NCI-H526 treated with DMSO at 0.1 percent for 48 hours (cell line): ENCODE results near the gene OLA1.

ENCODE experiments used
- DNase-seq: peaks from one replicate; lab custom pipeline; 2025; lab: John Stamatoyannopoulos, UW

The OLA1 gene

DNA sequence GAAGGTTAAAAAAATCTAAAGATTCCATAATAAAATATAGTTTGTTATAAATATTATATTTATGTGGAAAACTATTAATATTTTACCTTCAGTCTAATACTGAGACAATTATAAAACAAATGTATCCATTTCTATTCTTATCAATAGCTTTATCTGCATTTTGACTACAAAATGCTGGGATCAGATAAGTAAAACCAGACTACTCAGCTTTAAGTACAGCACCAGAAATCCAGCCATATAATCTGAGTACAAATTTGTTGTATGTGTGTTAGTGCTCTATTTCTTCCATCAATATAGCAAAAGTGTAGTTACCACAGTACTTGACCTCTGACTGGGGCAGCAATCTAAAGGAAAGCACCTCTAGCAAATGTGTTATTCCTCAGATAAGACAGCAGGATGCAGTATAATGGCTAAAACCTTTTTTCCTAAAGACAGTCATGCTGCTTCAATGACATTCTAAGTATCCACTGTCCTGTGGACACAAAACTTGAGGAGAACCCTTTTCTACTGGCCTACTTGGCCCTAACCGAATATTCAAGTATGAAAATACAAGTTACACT lies 68.1 kb downstream of the OLA1 start:
- no peak for DNase-seq

DNA sequence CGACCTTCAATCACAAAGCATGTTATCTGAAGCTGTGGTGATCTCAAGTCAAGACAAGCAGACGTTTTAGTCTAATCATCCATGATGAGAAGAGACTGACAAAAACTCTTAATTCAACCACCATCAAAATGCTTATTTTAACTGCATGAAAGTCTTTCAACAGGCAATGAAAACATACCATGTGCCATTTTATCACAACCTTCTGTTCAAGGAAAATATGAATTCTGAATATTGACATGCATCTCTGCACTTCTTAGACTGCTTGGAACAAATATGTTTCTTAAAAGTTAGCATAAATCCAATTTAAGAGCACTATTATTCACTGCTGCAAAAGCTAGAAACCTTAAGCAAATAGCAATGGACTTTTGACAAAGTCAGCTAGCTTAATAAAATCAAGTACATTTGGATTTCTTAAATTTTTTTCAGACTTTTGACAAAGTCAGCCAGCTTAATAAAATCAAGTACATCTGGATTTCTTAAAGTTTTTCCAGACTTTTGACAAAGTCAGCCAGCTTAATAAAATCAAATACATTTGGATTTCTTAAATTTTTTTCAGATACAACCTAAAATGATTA lies 70.9 kb downstream of the OLA1 start:
- no peak for DNase-seq

DNA sequence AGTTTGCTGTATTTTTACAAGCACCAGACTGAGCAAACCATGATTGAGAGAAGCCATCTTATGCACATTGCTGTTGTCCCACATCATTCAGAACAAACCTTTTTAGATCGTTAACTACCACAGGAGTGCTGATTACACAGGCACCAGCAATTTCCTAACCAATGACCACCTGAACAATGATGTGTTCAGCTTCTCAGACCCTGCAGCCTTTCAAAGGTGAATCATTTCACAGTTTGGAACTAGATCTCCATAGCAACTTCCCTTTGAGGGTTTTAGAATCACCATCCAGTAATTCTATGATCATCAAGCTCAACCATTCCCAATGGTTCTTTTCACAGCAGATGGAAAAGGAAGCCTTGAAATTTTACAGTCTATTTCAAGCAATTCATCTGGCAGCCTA lies 71.4 kb downstream of the OLA1 start:
- no peak for DNase-seq

DNA sequence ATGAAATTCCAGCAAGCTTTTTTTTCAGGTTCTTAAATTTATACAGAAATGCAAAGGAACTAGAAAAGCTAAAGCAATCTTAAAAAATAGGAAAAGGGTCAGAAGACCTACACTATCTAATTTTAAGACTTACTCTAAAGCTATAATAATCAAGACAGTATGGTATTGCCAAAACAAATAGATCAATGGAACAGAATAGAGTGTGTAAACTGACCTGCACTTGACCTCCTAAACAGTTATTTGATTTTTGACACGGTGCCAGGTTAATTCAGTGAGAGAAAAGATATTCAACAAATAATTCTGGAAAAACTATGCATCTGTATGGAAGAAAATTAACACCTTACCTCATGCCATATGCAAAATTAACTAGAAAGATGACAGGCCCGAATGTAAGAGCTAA lies 73.6 kb downstream of the OLA1 start:
- DNase-seq: no peak

- DNase-seq: no peak
These were observed 75.5 kb downstream of the OLA1 start for GRCh38 chr2:174172802-174173355.

DNA sequence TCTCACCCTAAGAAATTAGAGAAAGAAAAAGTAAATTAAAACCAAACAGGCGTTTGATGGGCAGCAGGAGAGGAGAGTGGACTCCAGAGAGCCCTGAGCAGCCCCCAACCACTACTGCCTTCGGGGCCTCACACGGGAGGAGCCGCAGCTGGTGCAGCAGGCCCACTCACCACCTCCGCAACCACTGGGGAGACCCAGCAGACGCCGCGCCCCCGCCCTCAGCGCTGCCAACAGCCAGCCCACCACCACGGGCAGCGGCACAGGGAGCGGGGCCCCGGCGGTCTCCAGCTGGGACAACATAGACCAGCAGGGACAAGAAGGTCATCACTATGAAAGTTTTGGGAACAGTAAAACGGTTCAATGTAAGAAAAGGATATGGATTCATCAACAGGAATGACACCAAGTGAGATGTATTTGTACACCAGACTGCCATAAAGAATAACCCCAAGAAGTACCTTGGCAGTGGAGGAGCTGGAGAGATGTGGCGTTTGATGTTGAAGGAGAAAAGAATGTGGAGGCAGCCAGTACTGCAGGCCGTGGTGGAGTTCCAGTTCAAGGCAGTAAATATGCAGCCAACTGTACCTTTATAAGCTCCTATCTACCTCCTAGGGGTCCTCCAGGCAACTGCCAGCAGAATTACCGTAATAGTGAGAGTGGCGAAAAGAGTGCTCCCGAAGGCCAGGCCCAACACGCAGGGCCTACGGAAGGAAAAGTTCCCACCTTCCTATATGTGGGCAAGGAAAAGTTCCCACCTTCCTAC lies 76.5 kb downstream of the OLA1 start:
- DNase-seq: no peak

DNA sequence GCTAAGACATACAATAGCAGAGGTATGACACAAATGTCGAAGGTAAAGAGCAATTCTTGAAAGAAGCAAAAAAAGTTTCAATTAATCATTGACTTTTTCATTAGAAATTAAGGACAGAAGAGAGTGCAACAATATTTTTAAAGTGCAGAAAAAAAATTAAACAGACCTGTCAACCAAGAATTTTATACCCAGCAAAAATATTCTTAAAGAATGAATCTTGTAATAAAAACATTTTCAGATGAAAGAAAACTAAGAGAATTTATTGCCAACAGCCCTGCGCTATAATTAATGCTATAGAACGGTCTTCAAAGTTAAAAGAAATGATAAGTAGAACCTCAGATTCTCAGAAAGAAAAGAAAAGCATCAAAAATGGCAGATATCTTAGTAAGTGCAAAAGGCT lies 79.0 kb downstream of the OLA1 start:
- DNase-seq: no peak

GRCh38 chr2:174166261-174166660 lies 82.1 kb downstream of the OLA1 start:
- no peak for DNase-seq

- DNase-seq: no peak
These were observed 86.8 kb downstream of the OLA1 start for GRCh38 chr2:174161490-174161889.

GRCh38 chr2:174158003-174158402 lies 90.3 kb downstream of the OLA1 start:
- peak; percentile 21 for DNase-seq

GRCh38 chr2:174157053-174157452 lies 91.3 kb downstream of the OLA1 start:
- no peak for DNase-seq

DNA sequence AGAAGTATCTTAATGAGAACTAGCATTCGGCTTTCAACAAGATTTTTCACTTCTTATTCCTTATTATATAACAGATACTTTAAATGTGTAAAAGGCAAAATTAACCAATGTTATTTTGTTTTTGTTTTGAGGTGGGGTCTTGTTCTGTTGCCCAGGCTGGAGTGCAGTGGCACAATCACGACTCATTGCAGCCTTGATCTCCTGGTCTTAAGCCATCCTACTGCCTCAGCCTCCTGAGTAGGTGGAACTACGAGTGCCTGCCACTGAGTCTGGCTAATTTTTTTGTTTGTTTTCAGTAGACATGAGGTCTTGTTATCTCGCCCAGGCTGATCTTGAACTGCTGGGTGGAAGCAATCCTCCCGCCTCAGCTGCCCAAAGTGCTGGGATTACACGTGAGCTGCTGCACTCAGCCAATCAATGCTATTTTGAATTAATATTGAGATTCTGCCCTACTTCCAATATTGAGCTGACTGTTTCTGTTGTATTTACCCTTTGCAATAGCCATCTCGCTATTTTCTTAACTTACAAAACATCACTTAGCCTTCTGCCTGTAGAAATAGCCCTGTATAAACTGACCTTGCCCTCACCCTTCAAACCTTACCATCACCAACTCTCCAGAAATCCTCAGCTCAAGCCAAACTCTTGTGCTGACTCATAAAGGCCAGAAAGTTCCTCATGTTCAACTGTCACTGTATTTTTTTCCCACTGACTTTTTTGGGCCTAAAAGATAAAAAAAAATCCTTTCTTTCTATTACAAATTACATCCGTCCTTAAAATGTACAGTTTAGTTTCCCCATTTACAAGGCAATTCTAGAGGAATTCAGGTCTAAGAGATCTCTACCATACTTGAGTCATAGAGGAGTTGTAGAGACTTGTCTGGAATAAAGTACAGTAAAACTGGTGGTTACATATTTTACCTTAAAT lies 94.3 kb downstream of the OLA1 start:
- DNase-seq: no peak

DNA sequence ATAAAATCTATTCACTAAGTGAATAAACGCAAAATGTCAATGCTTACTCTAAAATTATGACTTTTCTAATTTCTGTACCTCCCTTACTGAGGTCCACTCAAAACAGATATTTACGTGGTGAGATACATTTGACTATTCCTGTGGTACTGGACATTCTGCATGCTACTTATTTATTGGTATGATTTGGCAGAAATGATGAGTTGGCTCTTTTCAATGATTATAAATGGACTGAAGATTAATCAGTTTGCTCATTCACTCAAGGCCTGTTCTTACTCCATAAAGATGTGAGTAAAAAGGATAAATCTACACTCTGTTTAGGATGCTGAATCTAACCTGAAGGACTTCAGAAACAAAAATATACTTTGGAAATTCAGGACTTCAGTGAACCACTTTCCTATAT lies 98.8 kb downstream of the OLA1 start:
- DNase-seq: no peak

GRCh38 chr2:174148833-174149232 lies 99.5 kb downstream of the OLA1 start:
- DNase-seq: no peak

DNA sequence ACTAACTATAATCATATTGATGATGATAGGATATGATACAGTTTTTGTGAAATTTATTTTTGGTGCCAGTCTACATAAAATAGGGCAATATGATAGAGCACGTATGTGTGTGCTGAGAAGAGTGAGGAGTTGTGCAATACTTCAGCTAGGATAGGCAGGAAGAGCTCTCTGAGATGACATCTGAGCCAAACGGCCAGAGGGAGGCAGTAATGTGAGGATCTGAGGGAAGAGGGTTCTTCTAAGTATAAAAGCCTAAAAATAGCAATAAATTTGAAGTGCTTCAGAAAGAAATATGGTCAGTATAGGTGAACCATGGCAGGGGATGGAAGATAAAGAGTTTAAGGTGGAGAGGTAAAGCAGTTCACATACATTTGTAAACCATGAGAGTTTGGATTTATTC lies 102.5 kb downstream of the OLA1 start:
- DNase-seq: no peak

DNA sequence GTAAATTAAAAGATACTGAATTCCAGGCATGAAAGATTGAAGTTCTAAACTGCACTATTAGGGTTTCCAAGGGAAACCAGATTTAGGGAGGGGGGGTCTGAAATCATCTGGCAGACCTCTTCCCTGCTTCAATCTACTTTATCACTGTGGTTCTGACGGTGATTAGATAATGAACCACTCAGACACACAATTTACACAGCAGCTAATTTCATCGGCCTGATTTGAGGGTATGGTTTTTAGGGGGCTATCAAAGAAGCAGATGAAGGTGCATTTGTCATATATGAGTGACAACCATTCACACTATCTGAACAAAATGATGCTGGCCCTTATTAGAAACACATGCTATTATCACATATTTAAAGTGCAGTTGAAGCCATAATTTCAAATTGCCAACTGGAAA lies 106.0 kb downstream of the OLA1 start:
- no peak for DNase-seq

DNA sequence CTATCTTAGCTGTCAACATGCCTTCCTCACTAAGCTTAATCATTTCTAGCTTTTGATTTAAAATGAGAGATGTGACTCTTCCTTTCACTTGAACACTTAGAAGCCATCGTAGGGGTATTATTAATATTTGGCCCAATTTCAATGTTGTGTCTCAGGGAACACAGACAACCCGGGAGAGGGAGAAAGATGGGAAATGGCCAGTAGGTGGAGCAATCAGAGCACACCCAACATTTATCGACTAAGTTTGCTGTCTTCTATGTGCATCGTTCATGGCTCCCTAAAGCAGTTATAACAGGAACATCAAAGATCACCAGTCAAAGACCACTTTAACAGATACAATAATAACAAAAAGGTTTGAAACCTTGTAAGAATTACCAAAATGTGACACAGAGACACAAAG lies 110.2 kb downstream of the OLA1 start:
- no peak for DNase-seq

DNA sequence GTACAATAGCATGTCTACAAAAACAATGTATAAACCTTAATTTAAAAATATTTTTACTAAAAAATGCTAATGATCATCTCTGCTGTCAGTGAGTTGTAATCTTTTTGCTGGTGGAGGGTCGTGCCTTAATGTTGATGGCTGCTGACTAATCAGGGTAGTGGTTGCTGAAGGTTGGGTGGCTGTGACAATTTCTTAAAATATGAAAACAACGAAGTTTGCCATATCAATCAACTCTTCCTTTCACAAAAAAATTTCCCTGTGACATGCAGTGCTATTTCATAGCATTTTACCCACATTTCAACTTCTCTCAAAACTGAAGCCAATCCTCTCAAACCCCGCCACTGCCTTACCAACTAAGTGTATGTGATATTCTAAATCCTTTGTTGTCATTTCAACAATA lies 112.4 kb downstream of the OLA1 start:
- no peak for DNase-seq

- DNase-seq: no peak
These were observed 123.2 kb downstream of the OLA1 start for GRCh38 chr2:174125090-174125489.

GRCh38 chr2:174124181-174124580 lies 124.2 kb downstream of the OLA1 start:
- no peak for DNase-seq

DNA sequence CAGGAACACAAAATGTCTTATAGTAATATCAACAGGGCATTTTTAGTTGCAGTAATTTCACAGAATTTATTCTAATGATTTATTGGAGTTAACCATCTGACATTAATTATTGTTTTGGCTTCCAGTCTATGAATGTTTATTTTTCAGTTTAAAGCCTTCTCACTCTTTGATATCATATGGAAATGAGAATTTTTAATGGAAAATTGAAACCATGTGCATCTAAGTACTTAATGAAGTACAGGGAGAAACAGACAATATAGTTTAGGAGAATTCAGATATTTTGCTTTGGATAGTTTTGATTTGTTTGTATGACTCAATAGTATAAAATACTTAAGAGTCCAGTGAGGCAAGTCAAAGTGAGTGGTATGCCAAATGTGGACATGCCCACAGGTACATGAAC lies 126.1 kb downstream of the OLA1 start:
- no peak for DNase-seq

GRCh38 chr2:174121612-174122011 lies 126.7 kb downstream of the OLA1 start:
- no peak for DNase-seq
